Body of pancreas (tissue), 4 donors: ENCODE data around the gene PARP3. TPM values are rescaled to one million over a fixed set of nuclear protein-coding genes. Genes with fewer than 3 reads are reported as not detected.
"Not testable (repeated sequence)": the region's sequence is repeated elsewhere in the genome, so short reads cannot be mapped to it uniquely, and the experiment has no call there.

Source experiments
- ATAC-seq: fragments of 150-250 bp; one replicate; pipeline ENCODE4 v1.9.1; 2016
- DNase-seq, 4 donors: peaks; one replicate each; pipeline ENCODE4 v3.0.0-alpha.2; 2019
- H3K27ac ChIP-seq, 4 donors: fragments of 200-600 bp; sonication (generic); 1 replicate in 3 of 4; 2 replicates in 1 of 4; pipeline versions ENCODE4 v1.5.1 to v1.6.1; 2016 to 2019; ENCODE audit warnings: mild to moderate bottlenecking in 1 of 4, mixed read lengths in 1 of 4, moderate library complexity in 1 of 4
- H3K27me3 ChIP-seq, 2 donors: fragments of 200-600 bp; sonication (generic); one replicate each; pipeline ENCODE4 v1.6.0; 2016; ENCODE audit warnings: mild to moderate bottlenecking in 1 of 2
- H3K36me3 ChIP-seq, 2 donors: fragments of 200-600 bp; sonication (generic); replicated peaks in 1 of 2; 2 replicates each; pipeline ENCODE4 v1.5.1; 2016; ENCODE audit warnings: low read depth in 2 of 2; ENCODE audit not compliant: insufficient read depth in 1 of 2
- H3K4me1 ChIP-seq: fragments of 200-600 bp; sonication (generic); one replicate; pipeline ENCODE4 v1.6.0; 2016
- H3K4me3 ChIP-seq, 2 donors: fragments of 200-600 bp; sonication (generic); 1 replicate in 1 of 2; 2 replicates in 1 of 2; pipeline ENCODE4 v1.5.1; 2016 to 2019
- H3K9me3 ChIP-seq, 3 donors: fragments of 200-600 bp; sonication (generic); 1 replicate in 2 of 3; 2 replicates in 1 of 3; pipeline ENCODE4 v1.5.1; 2016
- POLR2A ChIP-seq, 3 donors: fragments of 450-650 bp; IDR thresholded peaks; one replicate each; pipeline ENCODE4 v1.6.1; 2016; ENCODE audit warnings: antibody characterized with exemption in 3 of 3, mild to moderate bottlenecking in 2 of 3
- WGBS, 2 donors: methylation state at CpG; one replicate each; pipeline ENCODE4 v1.1.5; 2017; 5-methylcytosine and 5-hydroxymethylcytosine counted together
- intact Hi-C: fragments of 100-400 bp; cut with DNase I; formaldehyde crosslinking; loops from one replicate; pipeline ENCODE4 v1.15.1; 2023
- total RNA-seq, 2 donors: library from RNA; depleted of rRNA; stranded (reverse); fragments of >200 nt; gene quantifications; one replicate each; pipeline ENCODE4 v1.1.0, GENCODE V29; 2016
- TF ChIP-seq, protein P1 (sequence below), 7 experiments: fragments of 450-650 bp in 4 of 7; fragments of 200-600 bp in 3 of 7; sonication (generic) in 3 of 7; IDR thresholded peaks; one replicate each; pipeline ENCODE4 v1.5.1; 2016 to 2019; ENCODE audit warnings: antibody characterized with exemption in 7 of 7

PARP3 gene
- total RNA-seq, 2 donors from 2014 or later, result 4.2 to 18.8 TPM

DNA sequence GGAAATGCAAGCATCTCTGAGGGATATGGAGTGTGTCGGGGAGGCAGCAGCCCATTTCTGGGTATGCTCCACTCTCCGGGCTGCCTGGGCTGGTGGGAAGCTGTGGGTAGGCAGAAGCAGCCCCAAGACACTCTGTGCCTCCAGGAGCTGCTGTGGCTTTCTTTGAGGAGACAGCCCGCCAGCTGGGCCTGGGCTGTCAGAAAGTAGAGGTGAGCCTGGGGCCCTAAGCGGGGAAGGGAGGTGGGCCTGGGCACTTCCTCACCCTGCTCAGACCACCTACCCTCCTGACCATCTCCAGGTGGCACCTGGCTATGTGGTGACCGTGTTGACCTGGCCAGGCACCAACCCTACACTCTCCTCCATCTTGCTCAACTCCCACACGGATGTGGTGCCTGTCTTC lies 42.9 kb downstream of the PARP3 start:
- WGBS, 2 donors, result 74 to 85% methylated on average over 3 to 6 of the region's 6 CpGs
- Histone ChIP-seq H3K27ac (no peak overlapping the region), H3K4me3 (no peak overlapping the region), H3K27me3 (no peaks in the 10 kb centered on the region), H3K9me3 (no peaks in the 10 kb centered on the region), H3K36me3 (no peaks in the 10 kb centered on the region), H3K4me1 (peaks cover 25% of the 10 kb centered on the region)
- TF ChIP-seq POLR2A (IDR thresholded peaks at IDR 0.05), result no peak
- TF ChIP-seq, protein P1, sequence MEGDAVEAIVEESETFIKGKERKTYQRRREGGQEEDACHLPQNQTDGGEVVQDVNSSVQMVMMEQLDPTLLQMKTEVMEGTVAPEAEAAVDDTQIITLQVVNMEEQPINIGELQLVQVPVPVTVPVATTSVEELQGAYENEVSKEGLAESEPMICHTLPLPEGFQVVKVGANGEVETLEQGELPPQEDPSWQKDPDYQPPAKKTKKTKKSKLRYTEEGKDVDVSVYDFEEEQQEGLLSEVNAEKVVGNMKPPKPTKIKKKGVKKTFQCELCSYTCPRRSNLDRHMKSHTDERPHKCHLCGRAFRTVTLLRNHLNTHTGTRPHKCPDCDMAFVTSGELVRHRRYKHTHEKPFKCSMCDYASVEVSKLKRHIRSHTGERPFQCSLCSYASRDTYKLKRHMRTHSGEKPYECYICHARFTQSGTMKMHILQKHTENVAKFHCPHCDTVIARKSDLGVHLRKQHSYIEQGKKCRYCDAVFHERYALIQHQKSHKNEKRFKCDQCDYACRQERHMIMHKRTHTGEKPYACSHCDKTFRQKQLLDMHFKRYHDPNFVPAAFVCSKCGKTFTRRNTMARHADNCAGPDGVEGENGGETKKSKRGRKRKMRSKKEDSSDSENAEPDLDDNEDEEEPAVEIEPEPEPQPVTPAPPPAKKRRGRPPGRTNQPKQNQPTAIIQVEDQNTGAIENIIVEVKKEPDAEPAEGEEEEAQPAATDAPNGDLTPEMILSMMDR (IDR thresholded peaks at IDR 0.05), result no peak
- ATAC-seq (no peak), DNase-seq (no peak)
- intact Hi-C loops, result no loop called here

DNA sequence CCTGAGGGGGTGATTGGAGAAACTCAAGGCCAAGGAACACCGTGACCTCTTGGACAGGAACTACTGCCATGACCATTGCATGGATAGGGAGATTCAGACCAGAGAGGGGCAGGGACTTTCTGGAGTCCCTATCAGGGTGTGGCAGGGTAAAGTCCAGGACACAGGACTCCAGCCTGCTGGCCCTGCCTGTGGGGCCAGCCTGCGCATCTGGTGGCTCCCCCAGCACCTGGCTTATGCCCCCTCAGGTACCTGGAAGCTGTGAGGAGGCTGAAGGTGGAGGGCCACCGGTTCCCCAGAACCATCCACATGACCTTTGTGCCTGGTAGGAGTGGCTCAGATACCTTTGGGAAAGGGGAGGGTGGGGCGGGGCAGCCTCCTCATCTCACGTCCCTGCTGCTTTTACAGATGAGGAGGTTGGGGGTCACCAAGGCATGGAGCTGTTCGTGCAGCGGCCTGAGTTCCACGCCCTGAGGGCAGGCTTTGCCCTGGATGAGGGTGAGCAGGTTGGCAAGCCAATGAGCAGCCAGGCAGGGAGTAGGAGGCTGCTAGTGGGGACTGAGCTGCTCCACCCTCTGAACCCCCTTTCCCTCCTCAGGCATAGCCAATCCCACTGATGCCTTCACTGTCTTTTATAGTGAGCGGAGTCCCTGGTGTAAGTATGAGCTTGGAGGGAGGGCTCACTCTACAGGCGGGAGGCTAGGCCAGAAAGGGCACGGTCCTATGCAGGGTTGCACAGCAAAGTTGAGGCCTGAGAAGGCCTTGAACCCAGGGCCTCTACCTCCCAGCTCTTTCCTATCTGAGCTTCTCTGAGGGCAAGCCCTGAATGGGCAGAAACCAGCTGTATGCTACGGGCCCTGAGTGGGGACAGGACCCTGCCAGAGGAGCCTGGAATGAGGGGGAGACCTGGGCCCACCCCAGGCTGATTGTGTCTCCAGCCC lies 44.1 kb downstream of the PARP3 start:
- intact Hi-C loops, result no loop called here
- no peak for ATAC-seq
- no peaks in the 10 kb centered on the region for H3K9me3 ChIP-seq
- no peaks in the 10 kb centered on the region for H3K36me3 ChIP-seq
- no peak for DNase-seq
- WGBS, 2 donors, result 81 to 100% methylated on average over 4 to 12 of the region's 12 CpGs
- no peak overlapping the region for H3K4me3 ChIP-seq
- peaks cover 25% of the 10 kb centered on the region for H3K4me1 ChIP-seq
- H3K27me3 ChIP-seq, result no peaks in the 10 kb centered on the region
- TF ChIP-seq, protein P1 (IDR thresholded peaks at IDR 0.05), result no peak
- no peak overlapping the region for H3K27ac ChIP-seq

GRCh38 chr3:51987568-51987967 lies 45.4 kb downstream of the PARP3 start:
- Histone ChIP-seq H3K27me3 (no peaks in the 10 kb centered on the region), H3K36me3 (peaks cover 0 to 2% of the 10 kb centered on the region in 2 donors), H3K4me1 (peaks cover 20% of the 10 kb centered on the region), H3K27ac (no peak overlapping the region), H3K4me3 (no peak overlapping the region), H3K9me3 (no peaks in the 10 kb centered on the region)
- ATAC-seq, result no peak
- intact Hi-C loops, result no loop called here
- no peak for TF ChIP-seq POLR2A (IDR thresholded peaks at IDR 0.05)
- TF ChIP-seq, protein P1 (IDR thresholded peaks at IDR 0.05), result no peak
- 90 to 94% methylated on average over 6 to 7 of the region's 7 CpGs for WGBS, 2 donors
- no peak for DNase-seq

- ATAC-seq, result no peak
- peaks cover 22% of the 10 kb centered on the region for H3K4me1 ChIP-seq
- no peaks in the 10 kb centered on the region for H3K9me3 ChIP-seq
- no peak overlapping the region for H3K4me3 ChIP-seq
- intact Hi-C loops, result no loop called here
- peaks cover 0 to 4% of the 10 kb centered on the region in 2 donors for H3K36me3 ChIP-seq
- WGBS, 2 donors, result 72 to 75% methylated on average over 9 to 15 of the region's 15 CpGs
- H3K27ac ChIP-seq, result no peak overlapping the region
- no peaks in the 10 kb centered on the region for H3K27me3 ChIP-seq
- no peak for TF ChIP-seq POLR2A (IDR thresholded peaks at IDR 0.05)
- TF ChIP-seq, protein P1 (IDR thresholded peaks at IDR 0.05), result no peak
- DNase-seq, result no peak
These were observed 46.4 kb downstream of the PARP3 start for GRCh38 chr3:51988286-51989146.

- H3K27me3 ChIP-seq, H3K9me3 ChIP-seq, DNase-seq, H3K27ac ChIP-seq, H3K4me3 ChIP-seq, ATAC-seq: not testable (repeated sequence)
- intact Hi-C loops, result loop anchor here (10.0 kb wide), 1 partner anchor 46 kb away; the partner anchor contains the start of genes PARP3 and RRP9
- H3K4me1 ChIP-seq, result peaks cover 31% of the 10 kb centered on the region
- peaks cover 0 to 14% of the 10 kb centered on the region in 2 donors for H3K36me3 ChIP-seq
- 89 to 96% methylated on average over 13 to 27 of the region's 38 CpGs for WGBS, 2 donors
These were observed 48.4 kb downstream of the PARP3 start for GRCh38 chr3:51990501-51990971.
